Mucosa of rectum (tissue), 2 donors: ENCODE data around the gene PLD3.

Experiments used
- H3K27ac ChIP-seq, 2 donors: one replicate each; pipeline ENCODE4 v1.7.0; 2013; ENCODE audit warnings: inconsistent platforms in 2 of 2, low read depth in 2 of 2, low read length in 2 of 2
- H3K27me3 ChIP-seq, 2 donors: one replicate each; pipeline ENCODE4 v1.7.0; 2013; ENCODE audit warnings: low read length in 2 of 2; ENCODE audit not compliant: control insufficient read depth in 2 of 2, insufficient read depth in 2 of 2
- H3K36me3 ChIP-seq, 2 donors: one replicate each; pipeline ENCODE4 v1.7.0; 2013; ENCODE audit warnings: low read length in 2 of 2; ENCODE audit not compliant: control insufficient read depth in 2 of 2, insufficient read depth in 2 of 2
- H3K4me1 ChIP-seq, 2 donors: one replicate each; pipeline ENCODE4 v1.7.0; 2013; ENCODE audit warnings: low read length in 2 of 2, mild to moderate bottlenecking in 1 of 2; ENCODE audit not compliant: control insufficient read depth in 2 of 2, insufficient read depth in 2 of 2
- H3K4me3 ChIP-seq, 2 donors: one replicate each; pipeline ENCODE4 v1.7.0; 2013; ENCODE audit warnings: low read length in 2 of 2
- H3K9ac ChIP-seq, 2 donors: one replicate each; pipeline ENCODE4 v1.7.0; 2013; ENCODE audit warnings: low read length in 2 of 2, low read depth in 1 of 2, mild to moderate bottlenecking in 1 of 2
- H3K9me3 ChIP-seq, 2 donors: one replicate each; pipeline ENCODE4 v1.7.0; 2013; ENCODE audit warnings: low read length in 2 of 2; ENCODE audit not compliant: control insufficient read depth in 2 of 2
- donor health status: healthy.
- donor health status: Normal muscosa, but diverticular disease.

PLD3 gene

GRCh38 chr19:40412866-40413265 lies 64.4 kb downstream of the PLD3 start:
- no peaks in the 10 kb centered on the region for H3K27me3 ChIP-seq
- H3K9me3 ChIP-seq = no peaks in the 10 kb centered on the region
- peaks cover 0 to 6% of the 10 kb centered on the region in 2 donors for H3K4me1 ChIP-seq
- H3K4me3 ChIP-seq = no peak overlapping the region
- H3K9ac ChIP-seq = no peak overlapping the region
- H3K36me3 ChIP-seq = no peaks in the 10 kb centered on the region
- no peak overlapping the region for H3K27ac ChIP-seq

- Histone ChIP-seq H3K4me1 (peaks cover 0 to 6% of the 10 kb centered on the region in 2 donors), H3K36me3 (no peaks in the 10 kb centered on the region), H3K27me3 (no peaks in the 10 kb centered on the region), H3K9ac (no peak within 1 kb of the TSS), H3K9me3 (no peaks in the 10 kb centered on the region), H3K27ac (no peak within 1 kb of the TSS), H3K4me3 (no peak within 1 kb of the TSS)
These were observed 64.9 kb downstream of the PLD3 start, which contains the start of gene PRX for GRCh38 chr19:40413291-40413845. Gene PRX, minus strand, starts transcription at chr19:40413378. Its CDS starts 5,446 bp downstream, at chr19:40407932.

- Histone ChIP-seq H3K4me1 (peaks cover 0 to 6% of the 10 kb centered on the region in 2 donors), H3K9ac (no peak overlapping the region), H3K27ac (no peak overlapping the region), H3K4me3 (no peak overlapping the region), H3K9me3 (no peaks in the 10 kb centered on the region), H3K36me3 (no peaks in the 10 kb centered on the region), H3K27me3 (no peaks in the 10 kb centered on the region)
These were observed 66.3 kb downstream of the PLD3 start for GRCh38 chr19:40414542-40415535.

- no peak overlapping the region for H3K27ac ChIP-seq
- no peak overlapping the region for H3K9ac ChIP-seq
- H3K27me3 ChIP-seq = no peaks in the 10 kb centered on the region
- no peak overlapping the region for H3K4me3 ChIP-seq
- H3K9me3 ChIP-seq = no peaks in the 10 kb centered on the region
- H3K36me3 ChIP-seq = no peaks in the 10 kb centered on the region
- peaks cover 0 to 6% of the 10 kb centered on the region in 2 donors for H3K4me1 ChIP-seq
These were observed 67.3 kb downstream of the PLD3 start for GRCh38 chr19:40415768-40416167.

- Histone ChIP-seq H3K4me3 (no peak overlapping the region), H3K4me1 (peaks cover 7 to 8% of the 10 kb centered on the region in 2 donors), H3K36me3 (no peaks in the 10 kb centered on the region), H3K9ac (peak overlapping the region; percentile 26 to 35), H3K27me3 (no peaks in the 10 kb centered on the region), H3K27ac (peak overlapping the region; percentile 59 to 82), H3K9me3 (no peaks in the 10 kb centered on the region)
These were observed 68.6 kb downstream of the PLD3 start for GRCh38 chr19:40416918-40417642.

GRCh38 chr19:40417643-40417981 lies 69.1 kb downstream of the PLD3 start:
- Histone ChIP-seq H3K4me1 (peaks cover 8 to 12% of the 10 kb centered on the region in 2 donors), H3K36me3 (peaks cover 4 to 5% of the 10 kb centered on the region in 2 donors), H3K9ac (peak overlapping the region in 1 of 2 donors; percentile 35), H3K27ac (peak overlapping the region; percentile 59 to 82), H3K4me3 (no peak overlapping the region), H3K9me3 (no peaks in the 10 kb centered on the region), H3K27me3 (no peaks in the 10 kb centered on the region)

GRCh38 chr19:40418040-40418439 lies 69.5 kb downstream of the PLD3 start:
- H3K36me3 ChIP-seq = peaks cover 8 to 9% of the 10 kb centered on the region in 2 donors
- no peak overlapping the region for H3K9ac ChIP-seq
- H3K4me3 ChIP-seq = no peak overlapping the region
- H3K4me1 ChIP-seq = peaks cover 8 to 13% of the 10 kb centered on the region in 2 donors
- no peaks in the 10 kb centered on the region for H3K9me3 ChIP-seq
- peak overlapping the region in 1 of 2 donors; percentile 59 for H3K27ac ChIP-seq
- H3K27me3 ChIP-seq = no peaks in the 10 kb centered on the region

- peaks cover 10 to 13% of the 10 kb centered on the region in 2 donors for H3K4me1 ChIP-seq
These were observed 70.6 kb downstream of the PLD3 start for GRCh38 chr19:40419066-40419612.

GRCh38 chr19:40419780-40420179 lies 71.3 kb downstream of the PLD3 start:
- Histone ChIP-seq H3K9ac (no peak overlapping the region), H3K4me1 (peaks cover 15 to 18% of the 10 kb centered on the region in 2 donors), H3K27ac (no peak overlapping the region), H3K36me3 (peaks cover 8 to 12% of the 10 kb centered on the region in 2 donors), H3K27me3 (no peaks in the 10 kb centered on the region), H3K4me3 (no peak overlapping the region), H3K9me3 (no peaks in the 10 kb centered on the region)

More at GRCh38 chr19:40419066-40419612, 70.6 kb downstream of the PLD3 start:
- H3K27me3 ChIP-seq = no peaks in the 10 kb centered on the region
- no peaks in the 10 kb centered on the region for H3K9me3 ChIP-seq
- peaks cover 8 to 12% of the 10 kb centered on the region in 2 donors for H3K36me3 ChIP-seq
- H3K4me3 ChIP-seq = no peak overlapping the region
- no peak overlapping the region for H3K27ac ChIP-seq
- no peak overlapping the region for H3K9ac ChIP-seq
